HCT116 (cell line): ENCODE results near the gene UVRAG. TPM values are rescaled to one million over a fixed set of nuclear protein-coding genes. Genes with fewer than 3 reads are reported as not detected.

Experiments used
- ATAC-seq: fragments of 200-7000 bp; cut with Tn5 transposase; 2 replicates; pipeline ENCODE4 v1.9.1; 2020; ENCODE audit warnings: mild to moderate bottlenecking, moderate library complexity
- BruUV-seq: library from RNA; stranded (reverse); fragments of 400-500 nt; replicated peaks from 2 replicates; lab custom pipeline; 2021; lab: Mats Ljungman, UMichigan
- CTCF ChIA-PET: fragments of 300-600 bp; sonication (Branson Sonifier 250); formaldehyde crosslinking; loops from one replicate; lab custom pipeline; 2021; ENCODE audit warnings: antibody characterized with exemption; lab: Charles Lee
- POLR2A ChIA-PET: fragments of 300-600, 350-600 bp; sonication (Branson Sonifier 250); formaldehyde crosslinking; loops from one replicate; lab custom pipeline; 2021; ENCODE audit warnings: antibody characterized with exemption; lab: Charles Lee
- RAD21 ChIA-PET, 2 experiments: fragments of 300-600 bp; sonication (Branson Sonifier 250); formaldehyde crosslinking; loops; one replicate each; lab custom pipeline; 2023; ENCODE audit warnings: low total read pairs in 2 of 2; ENCODE audit not compliant: uncharacterized antibody in 2 of 2, unreplicated experiment in 2 of 2, low non-redundant PET in 1 of 2; lab: Charles Lee
- DNase-seq: peaks from one replicate; pipeline ENCODE4 v3.0.0-alpha.2; 2010; ENCODE audit warnings: low read depth, low spot score
- H2AFZ ChIP-seq: fragments of 200-600 bp; shearing (Covaris generic), sonication (generic); 2 replicates; pipeline ENCODE4 v1.6.1; 2017; ENCODE audit warnings: low read depth, mixed run types, mixed read lengths, antibody characterized with exemption, low read length; ENCODE audit not compliant: poor library complexity, severe bottlenecking
- H3K27ac ChIP-seq: 2 replicates; pipeline ENCODE4 v1.5.1; 2012; ENCODE audit warnings: low read depth, low read length
- H3K27me3 ChIP-seq: fragments of 200-600 bp; sonication (generic); 2 replicates; pipeline ENCODE4 v1.6.1; 2016; ENCODE audit warnings: mixed run types, low read length, mixed read lengths; ENCODE audit not compliant: insufficient read depth
- H3K36me3 ChIP-seq, 2 experiments: fragments of 200-500 bp in 1 of 2; fragments of 200-600 bp in 1 of 2; sonication (Bioruptor generic) in 1 of 2; sonication (generic) in 1 of 2; 2 replicates each; pipeline versions ENCODE4 v1.5.1 to v1.6.1; 2014 to 2016; ENCODE audit warnings: low read length in 2 of 2, inconsistent platforms in 1 of 2, mixed read lengths in 1 of 2, mixed run types in 1 of 2; ENCODE audit not compliant: insufficient read depth in 2 of 2, control insufficient read depth in 1 of 2
- H3K4me1 ChIP-seq, 2 experiments: fragments of 200-600 bp in 1 of 2; sonication (generic) in 1 of 2; 2 replicates each; pipeline versions ENCODE4 v1.5.1 to v1.6.1; 2012 to 2017; ENCODE audit warnings: low read length in 2 of 2, inconsistent platforms in 1 of 2, mild to moderate bottlenecking in 1 of 2, mixed read lengths in 1 of 2, mixed run types in 1 of 2, moderate library complexity in 1 of 2; ENCODE audit not compliant: insufficient read depth in 2 of 2, control insufficient read depth in 1 of 2
- H3K4me2 ChIP-seq: fragments of 200-600 bp; sonication (generic); 2 replicates; pipeline ENCODE4 v1.6.1; 2017; ENCODE audit warnings: mixed run types, low read length, mixed read lengths
- H3K4me3 ChIP-seq, 2 experiments: fragments of 200-600 bp in 1 of 2; sonication (generic) in 1 of 2; replicated peaks in 1 of 2; 2 replicates each; pipeline ENCODE4 v1.5.1; 2011 to 2016; ENCODE audit warnings: low read length in 2 of 2, control low read depth in 1 of 2, low read depth in 1 of 2, mild to moderate bottlenecking in 1 of 2, mixed read lengths in 1 of 2, mixed run types in 1 of 2
- H3K79me2 ChIP-seq: fragments of 200-600 bp; sonication (generic); 2 replicates; pipeline ENCODE4 v1.6.1; 2017; ENCODE audit warnings: mild to moderate bottlenecking, mixed run types, low read length, moderate library complexity, mixed read lengths; ENCODE audit not compliant: insufficient read depth
- H3K9ac ChIP-seq: fragments of 200-600 bp; sonication (generic); 2 replicates; pipeline ENCODE4 v1.6.1; 2016; ENCODE audit warnings: low read length, mixed read lengths
- H3K9me2 ChIP-seq: fragments of 200-600 bp; sonication (generic), shearing (Covaris generic); 2 replicates; pipeline ENCODE4 v1.6.1; 2017; ENCODE audit warnings: mixed run types, mild to moderate bottlenecking, moderate library complexity; ENCODE audit not compliant: insufficient read depth
- H3K9me3 ChIP-seq, 2 experiments: fragments of 200-500 bp in 1 of 2; fragments of 200-600 bp in 1 of 2; sonication (Bioruptor generic) in 1 of 2; sonication (generic) in 1 of 2; 2 replicates each; pipeline ENCODE4 v1.6.1; 2014 to 2017; ENCODE audit warnings: low read length in 2 of 2, mixed read lengths in 2 of 2, inconsistent platforms in 1 of 2, low read depth in 1 of 2, mild to moderate bottlenecking in 1 of 2, mixed run types in 1 of 2, moderate library complexity in 1 of 2; ENCODE audit not compliant: control insufficient read depth in 1 of 2, insufficient read depth in 1 of 2
- H4K20me1 ChIP-seq: fragments of 200-600 bp; sonication (generic), shearing (Covaris generic); 2 replicates; pipeline ENCODE4 v1.6.1; 2017; ENCODE audit warnings: mixed run types, mild to moderate bottlenecking, moderate library complexity; ENCODE audit not compliant: insufficient read depth
- CBX3 ChIP-seq: IDR thresholded peaks from 2 replicates; pipeline ENCODE4 v1.6.1; 2012; ENCODE audit warnings: low read depth
- EGR1 ChIP-seq: IDR thresholded peaks from 2 replicates; pipeline ENCODE4 v1.6.1; 2012; ENCODE audit warnings: low read depth
- ELF1 ChIP-seq: IDR thresholded peaks from 2 replicates; pipeline ENCODE4 v1.6.1; 2012; ENCODE audit warnings: low read depth, borderline replicate concordance
- EZH2 ChIP-seq: fragments of 200-600 bp; sonication (generic); IDR thresholded peaks from 2 replicates; pipeline ENCODE4 v1.6.1; 2017; ENCODE audit warnings: antibody characterized with exemption, mixed run types
- EZH2phosphoT487 ChIP-seq: fragments of 200-600 bp; IDR thresholded peaks from 2 replicates; pipeline ENCODE4 v1.6.1; 2018; ENCODE audit warnings: antibody characterized with exemption, borderline replicate concordance
- FOSL1 ChIP-seq: IDR thresholded peaks from 2 replicates; pipeline ENCODE4 v1.6.1; 2012; ENCODE audit warnings: low read depth
- REST ChIP-seq: IDR thresholded peaks from 2 replicates; pipeline ENCODE4 v1.6.1; 2012; ENCODE audit warnings: low read depth
- SRF ChIP-seq: IDR thresholded peaks from 2 replicates; pipeline ENCODE4 v1.6.1; 2012; ENCODE audit warnings: low read depth
- YY1 ChIP-seq: IDR thresholded peaks from 2 replicates; pipeline ENCODE4 v1.6.1; 2011; ENCODE audit warnings: low read length, low read depth, moderate library complexity, mild to moderate bottlenecking; ENCODE audit not compliant: insufficient replicate concordance; ENCODE audit errors: extremely low read depth
- intact Hi-C: fragments of 100-400 bp; cut with micrococcal nuclease; formaldehyde crosslinking; loops from 2 replicates; pipeline ENCODE4 v1.10.0; 2022
- total RNA-seq: library from RNA; stranded (reverse); gene quantifications from one replicate; pipeline ENCODE4 v1.2.1, GENCODE V29; 2021; ENCODE audit not compliant: unreplicated experiment
- TF ChIP-seq, protein P1 (sequence below), 3 experiments: fragments of 200-600 bp in 1 of 3; sonication (generic) in 1 of 3; IDR thresholded peaks in 2 of 3; conservative IDR thresholded peaks in 1 of 3; 2 replicates each; pipeline ENCODE4 v1.5.1; 2012 to 2017; ENCODE audit warnings: low read depth in 2 of 3, low read length in 2 of 3, antibody characterized with exemption in 1 of 3, borderline replicate concordance in 1 of 3, control low read depth in 1 of 3, mild to moderate bottlenecking in 1 of 3, mixed read lengths in 1 of 3, mixed run types in 1 of 3, moderate library complexity in 1 of 3; ENCODE audit not compliant: insufficient read depth in 1 of 3

UVRAG gene
- total RNA-seq, 1 experiment from 2014 or later: 12.3 TPM

GRCh38 chr11:76010051-76010450, 195.0 kb downstream of the UVRAG start:
- no TSS peak for BruUV-seq
- Histone ChIP-seq H3K4me2 (no peak overlapping the region), H3K27ac (no peak overlapping the region), H4K20me1 (no peaks in the 10 kb centered on the region), H3K36me3 (no peaks in the 10 kb centered on the region), H3K79me2 (no peaks in the 10 kb centered on the region), H3K4me1 (no peaks in the 10 kb centered on the region), H3K9ac (no peak overlapping the region), H3K4me3 (no peak overlapping the region), H2AFZ (no peak overlapping the region), H3K9me3 (no peaks in the 10 kb centered on the region), H3K27me3 (no peaks in the 10 kb centered on the region), H3K9me2 (no peaks in the 10 kb centered on the region)
- ChIA-PET CTCF (no interaction called here), POLR2A (no interaction called here), RAD21 (no interaction called here)
- intact Hi-C loops: no loop called here
- no peak for DNase-seq
- no peak for ATAC-seq
- TF ChIP-seq, protein P1, sequence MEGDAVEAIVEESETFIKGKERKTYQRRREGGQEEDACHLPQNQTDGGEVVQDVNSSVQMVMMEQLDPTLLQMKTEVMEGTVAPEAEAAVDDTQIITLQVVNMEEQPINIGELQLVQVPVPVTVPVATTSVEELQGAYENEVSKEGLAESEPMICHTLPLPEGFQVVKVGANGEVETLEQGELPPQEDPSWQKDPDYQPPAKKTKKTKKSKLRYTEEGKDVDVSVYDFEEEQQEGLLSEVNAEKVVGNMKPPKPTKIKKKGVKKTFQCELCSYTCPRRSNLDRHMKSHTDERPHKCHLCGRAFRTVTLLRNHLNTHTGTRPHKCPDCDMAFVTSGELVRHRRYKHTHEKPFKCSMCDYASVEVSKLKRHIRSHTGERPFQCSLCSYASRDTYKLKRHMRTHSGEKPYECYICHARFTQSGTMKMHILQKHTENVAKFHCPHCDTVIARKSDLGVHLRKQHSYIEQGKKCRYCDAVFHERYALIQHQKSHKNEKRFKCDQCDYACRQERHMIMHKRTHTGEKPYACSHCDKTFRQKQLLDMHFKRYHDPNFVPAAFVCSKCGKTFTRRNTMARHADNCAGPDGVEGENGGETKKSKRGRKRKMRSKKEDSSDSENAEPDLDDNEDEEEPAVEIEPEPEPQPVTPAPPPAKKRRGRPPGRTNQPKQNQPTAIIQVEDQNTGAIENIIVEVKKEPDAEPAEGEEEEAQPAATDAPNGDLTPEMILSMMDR (IDR thresholded peaks at IDR 0.05 in 2 of 3, conservative IDR thresholded peaks at IDR 0.05 in 1 of 3; ENCODE audit: borderline replicate concordance in 1 of 3, insufficient read depth in 1 of 3, low read depth in 2 of 3, low read length in 2 of 3): no peak
- no peak for TF ChIP-seq SRF
- TF ChIP-seq YY1: no peak
- no peak for TF ChIP-seq CBX3
- no peak for TF ChIP-seq EZH2
- TF ChIP-seq FOSL1: no peak
- no peak for TF ChIP-seq REST
- TF ChIP-seq EGR1: no peak
- TF ChIP-seq EZH2phosphoT487: no peak
- TF ChIP-seq ELF1: no peak
